ENCODE data around the gene ASB6.
"Not testable (repeated sequence)": the region's sequence is repeated elsewhere in the genome, so short reads cannot be mapped to it uniquely, and the experiment has no call there.

DNA sequence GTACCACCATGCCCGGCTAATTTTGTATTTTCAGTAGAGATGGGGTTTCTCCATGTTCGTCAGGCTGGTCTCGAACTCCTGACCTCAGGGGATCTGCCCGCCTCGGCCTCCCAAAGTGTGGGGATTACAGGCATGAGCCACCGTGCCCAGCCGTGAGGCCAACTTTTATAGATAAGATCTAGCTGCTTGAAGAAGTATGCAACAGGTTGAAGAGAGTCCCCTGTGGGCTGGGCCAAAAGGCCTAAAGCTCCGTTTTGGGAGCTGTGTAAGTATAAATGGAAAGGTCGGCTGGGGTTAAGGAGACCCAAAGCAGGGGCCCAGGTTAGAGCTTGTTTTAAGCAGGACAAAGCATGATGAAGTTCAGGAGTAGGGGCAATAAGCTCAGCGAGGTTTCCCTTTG is 49.2 kb downstream of the ASB6 start:
- TF ChIP-seq, protein P1, sequence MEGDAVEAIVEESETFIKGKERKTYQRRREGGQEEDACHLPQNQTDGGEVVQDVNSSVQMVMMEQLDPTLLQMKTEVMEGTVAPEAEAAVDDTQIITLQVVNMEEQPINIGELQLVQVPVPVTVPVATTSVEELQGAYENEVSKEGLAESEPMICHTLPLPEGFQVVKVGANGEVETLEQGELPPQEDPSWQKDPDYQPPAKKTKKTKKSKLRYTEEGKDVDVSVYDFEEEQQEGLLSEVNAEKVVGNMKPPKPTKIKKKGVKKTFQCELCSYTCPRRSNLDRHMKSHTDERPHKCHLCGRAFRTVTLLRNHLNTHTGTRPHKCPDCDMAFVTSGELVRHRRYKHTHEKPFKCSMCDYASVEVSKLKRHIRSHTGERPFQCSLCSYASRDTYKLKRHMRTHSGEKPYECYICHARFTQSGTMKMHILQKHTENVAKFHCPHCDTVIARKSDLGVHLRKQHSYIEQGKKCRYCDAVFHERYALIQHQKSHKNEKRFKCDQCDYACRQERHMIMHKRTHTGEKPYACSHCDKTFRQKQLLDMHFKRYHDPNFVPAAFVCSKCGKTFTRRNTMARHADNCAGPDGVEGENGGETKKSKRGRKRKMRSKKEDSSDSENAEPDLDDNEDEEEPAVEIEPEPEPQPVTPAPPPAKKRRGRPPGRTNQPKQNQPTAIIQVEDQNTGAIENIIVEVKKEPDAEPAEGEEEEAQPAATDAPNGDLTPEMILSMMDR (IDR thresholded peaks at IDR 0.05) = not testable (repeated sequence)
- not testable (repeated sequence) for TF ChIP-seq POLR2A (IDR thresholded peaks at IDR 0.05)
